ENCODE data around the gene PNMA8C.

The PNMA8C gene

DNA sequence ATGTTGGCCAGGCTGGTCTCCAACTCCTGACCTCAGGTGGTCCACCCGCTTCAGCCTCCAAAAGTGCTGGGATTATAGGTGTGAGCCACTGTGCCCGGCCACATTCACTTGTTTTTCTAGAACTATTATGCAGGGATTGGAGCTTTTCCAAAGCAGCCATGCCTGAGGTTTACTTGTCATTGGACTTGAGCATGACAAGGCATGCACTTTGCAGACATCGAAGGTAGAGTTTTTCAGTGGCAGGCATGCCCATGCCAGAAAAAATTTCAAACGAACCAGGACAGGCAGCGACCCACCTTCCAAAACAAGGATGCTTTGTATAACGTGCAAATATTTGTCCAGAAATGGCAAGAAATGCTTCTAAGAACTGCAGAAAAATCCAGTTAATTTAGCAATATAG is 24.9 kb upstream of the PNMA8C start:
- POLR2A ChIA-PET = no interaction called here
- CTCF ChIA-PET = no interaction called here
- H3K4me3 ChIP-seq (ENCODE audit: low read depth, low read length) = no peak overlapping the region
- no peak overlapping the region for H3K27ac ChIP-seq (ENCODE audit: extremely low read depth, low read depth, low read length)
- H3K36me3 ChIP-seq (ENCODE audit: control insufficient read depth in 2 of 2, insufficient read depth in 1 of 2, low read length in 2 of 2) = no peaks in the 10 kb centered on the region
- no peaks in the 10 kb centered on the region for H3K9me3 ChIP-seq (ENCODE audit: control insufficient read depth, insufficient read depth, low read depth, low read length)
- TF ChIP-seq ZFP41 (tag by site-specific recombination; IDR thresholded peaks at IDR 0.05; ENCODE audit: borderline replicate concordance) = no peak
- TF ChIP-seq ZNF404 (tag by site-specific recombination; IDR thresholded peaks at IDR 0.05) = no peak
- no peak for TF ChIP-seq OVOL3 (tag by site-specific recombination; IDR thresholded peaks at IDR 0.05)
- no peak for TF ChIP-seq IKZF3 (tag by site-specific recombination; IDR thresholded peaks at IDR 0.05)
- no peak for TF ChIP-seq ZNF280D (tag by site-specific recombination; IDR thresholded peaks at IDR 0.05)
- TF ChIP-seq ZNF223 (tag by site-specific recombination; IDR thresholded peaks at IDR 0.05) = no peak
- TF ChIP-seq ZFHX2 (tag by site-specific recombination; conservative IDR thresholded peaks at IDR 0.05) = no peak
- no peak for TF ChIP-seq ZBTB26 (tag by site-specific recombination; optimal IDR thresholded peaks at IDR 0.05)
- TF ChIP-seq ZNF18 (tag by site-specific recombination; IDR thresholded peaks at IDR 0.05) = no peak
- no peak for TF ChIP-seq SCRT2 (tag by site-specific recombination; IDR thresholded peaks at IDR 0.05)
- TF ChIP-seq ZNF777 (tag by site-specific recombination; IDR thresholded peaks at IDR 0.05; ENCODE audit: borderline replicate concordance) = no peak
- no peak for TF ChIP-seq ZNF548 (tag by site-specific recombination; IDR thresholded peaks at IDR 0.05)
- no peak for TF ChIP-seq BCL11A (tag by site-specific recombination; IDR thresholded peaks at IDR 0.05; ENCODE audit: low read depth)
- TF ChIP-seq ZNF48 (tag by site-specific recombination; IDR thresholded peaks at IDR 0.05) = no peak
- no peak for TF ChIP-seq ZNF555 (tag by site-specific recombination; conservative IDR thresholded peaks at IDR 0.05)
- TF ChIP-seq ZNF214 (tag by site-specific recombination; IDR thresholded peaks at IDR 0.05; ENCODE audit: borderline replicate concordance) = no peak
- no peaks in the 10 kb centered on the region for H3K4me1 ChIP-seq (ENCODE audit: control insufficient read depth, insufficient read depth, low read length)

DNA sequence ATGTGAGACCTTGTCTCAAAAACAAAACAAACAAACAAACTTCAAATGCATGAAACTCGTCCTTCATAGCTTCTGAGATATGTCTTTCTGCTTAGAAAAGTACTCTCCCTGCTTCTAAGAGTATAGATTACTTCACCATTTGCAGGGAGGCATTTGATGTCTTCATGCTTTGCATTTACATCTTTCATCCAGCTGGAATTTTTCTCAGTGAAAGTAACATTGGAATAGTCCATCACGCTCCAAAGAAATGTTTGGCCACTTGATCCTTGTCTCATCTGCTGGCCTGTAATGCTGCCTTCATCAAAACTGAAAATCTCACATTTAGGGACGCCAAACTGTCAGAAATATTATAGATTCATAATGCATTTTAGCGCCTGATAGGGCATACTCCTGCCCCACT is 23.4 kb upstream of the PNMA8C start:
- Histone ChIP-seq H3K4me1 (ENCODE audit: control insufficient read depth, insufficient read depth, low read length) (no peaks in the 10 kb centered on the region), H3K36me3 (ENCODE audit: control insufficient read depth in 2 of 2, insufficient read depth in 1 of 2, low read length in 2 of 2) (no peaks in the 10 kb centered on the region), H3K4me3 (ENCODE audit: low read depth, low read length) (no peak overlapping the region), H3K9me3 (ENCODE audit: control insufficient read depth, insufficient read depth, low read depth, low read length) (no peaks in the 10 kb centered on the region), H3K27ac (ENCODE audit: extremely low read depth, low read depth, low read length) (no peak overlapping the region)
- ChIA-PET POLR2A (no interaction called here), CTCF (interaction anchor here (0.7 to 2.1 kb wide), 4 partner anchors 48 to 1113 kb away, joined by 3 to 6 read pairs (median 4); no protein-coding TSS in a partner anchor)
- TF ChIP-seq ZNF521 (tag by site-specific recombination; IDR thresholded peaks at IDR 0.05) = no peak
- no peak for TF ChIP-seq ZNF138 (tag by site-specific recombination; IDR thresholded peaks at IDR 0.05; ENCODE audit: borderline replicate concordance)
- TF ChIP-seq, protein P1, sequence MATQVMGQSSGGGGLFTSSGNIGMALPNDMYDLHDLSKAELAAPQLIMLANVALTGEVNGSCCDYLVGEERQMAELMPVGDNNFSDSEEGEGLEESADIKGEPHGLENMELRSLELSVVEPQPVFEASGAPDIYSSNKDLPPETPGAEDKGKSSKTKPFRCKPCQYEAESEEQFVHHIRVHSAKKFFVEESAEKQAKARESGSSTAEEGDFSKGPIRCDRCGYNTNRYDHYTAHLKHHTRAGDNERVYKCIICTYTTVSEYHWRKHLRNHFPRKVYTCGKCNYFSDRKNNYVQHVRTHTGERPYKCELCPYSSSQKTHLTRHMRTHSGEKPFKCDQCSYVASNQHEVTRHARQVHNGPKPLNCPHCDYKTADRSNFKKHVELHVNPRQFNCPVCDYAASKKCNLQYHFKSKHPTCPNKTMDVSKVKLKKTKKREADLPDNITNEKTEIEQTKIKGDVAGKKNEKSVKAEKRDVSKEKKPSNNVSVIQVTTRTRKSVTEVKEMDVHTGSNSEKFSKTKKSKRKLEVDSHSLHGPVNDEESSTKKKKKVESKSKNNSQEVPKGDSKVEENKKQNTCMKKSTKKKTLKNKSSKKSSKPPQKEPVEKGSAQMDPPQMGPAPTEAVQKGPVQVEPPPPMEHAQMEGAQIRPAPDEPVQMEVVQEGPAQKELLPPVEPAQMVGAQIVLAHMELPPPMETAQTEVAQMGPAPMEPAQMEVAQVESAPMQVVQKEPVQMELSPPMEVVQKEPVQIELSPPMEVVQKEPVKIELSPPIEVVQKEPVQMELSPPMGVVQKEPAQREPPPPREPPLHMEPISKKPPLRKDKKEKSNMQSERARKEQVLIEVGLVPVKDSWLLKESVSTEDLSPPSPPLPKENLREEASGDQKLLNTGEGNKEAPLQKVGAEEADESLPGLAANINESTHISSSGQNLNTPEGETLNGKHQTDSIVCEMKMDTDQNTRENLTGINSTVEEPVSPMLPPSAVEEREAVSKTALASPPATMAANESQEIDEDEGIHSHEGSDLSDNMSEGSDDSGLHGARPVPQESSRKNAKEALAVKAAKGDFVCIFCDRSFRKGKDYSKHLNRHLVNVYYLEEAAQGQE (tag by site-specific recombination; IDR thresholded peaks at IDR 0.05) = no peak
- TF ChIP-seq ZNF560 (tag by site-specific recombination; IDR thresholded peaks at IDR 0.05; ENCODE audit: borderline replicate concordance) = no peak
- TF ChIP-seq ZNF473 (tag by site-specific recombination; IDR thresholded peaks at IDR 0.05) = no peak
- TF ChIP-seq ZBTB10 (tag by site-specific recombination; IDR thresholded peaks at IDR 0.05) = no peak

All from HEK293 (cell line).